ENCODE data around the gene ESRRB. TPM values are rescaled to one million over a fixed set of nuclear protein-coding genes. Genes with fewer than 3 reads are reported as not detected.

ESRRB gene
- polyA plus RNA-seq, 1 experiment: not detected

GRCh38 chr14:76334316-76334715 lies 41.6 kb upstream of the ESRRB start:
- no peak for DNase-seq (ENCODE audit: low read depth, low spot score)
- ChIA-PET POLR2A (no interaction called here), CTCF (interaction anchor here (0.7 kb wide), 1 partner anchor 18 kb away, joined by 6 read pairs; no protein-coding TSS in a partner anchor)
- Histone ChIP-seq H3K27ac (ENCODE audit: low read depth, low read length) (no peak overlapping the region), H3K27me3 (ENCODE audit: control insufficient read depth, insufficient read depth, low read length) (peaks cover 20% of the 10 kb centered on the region), H3K4me3 (ENCODE audit: low read depth, low read length) (no peak overlapping the region), H3K9me3 (ENCODE audit: control insufficient read depth, insufficient read depth, low read length) (no peaks in the 10 kb centered on the region)
- TF ChIP-seq CTCF (IDR thresholded peaks at IDR 0.05; ENCODE audit: low read depth, low read length): no peak

GRCh38 chr14:76336876-76337275 lies 39.1 kb upstream of the ESRRB start:
- Histone ChIP-seq H3K9me3 (ENCODE audit: control insufficient read depth, insufficient read depth, low read length) (no peaks in the 10 kb centered on the region), H3K27ac (ENCODE audit: low read depth, low read length) (no peak overlapping the region), H3K27me3 (ENCODE audit: control insufficient read depth, insufficient read depth, low read length) (peaks cover 9% of the 10 kb centered on the region), H3K4me3 (ENCODE audit: low read depth, low read length) (no peak overlapping the region)
- no peak for TF ChIP-seq CTCF (IDR thresholded peaks at IDR 0.05; ENCODE audit: low read depth, low read length)
- ChIA-PET CTCF (no interaction called here), POLR2A (no interaction called here)
- DNase-seq (ENCODE audit: low read depth, low spot score): no peak

GRCh38 chr14:76337635-76338545 lies 38.0 kb upstream of the ESRRB start:
- ChIA-PET CTCF (interaction anchor here (1.2 kb wide), 1 partner anchor 15 kb away, joined by 6 read pairs; no protein-coding TSS in a partner anchor), POLR2A (no interaction called here)
- Histone ChIP-seq H3K27me3 (ENCODE audit: control insufficient read depth, insufficient read depth, low read length) (peaks cover 9% of the 10 kb centered on the region), H3K27ac (ENCODE audit: low read depth, low read length) (no peak overlapping the region), H3K4me3 (ENCODE audit: low read depth, low read length) (no peak overlapping the region), H3K9me3 (ENCODE audit: control insufficient read depth, insufficient read depth, low read length) (no peaks in the 10 kb centered on the region)
- DNase-seq (ENCODE audit: low read depth, low spot score): no peak
- no peak for TF ChIP-seq CTCF (IDR thresholded peaks at IDR 0.05; ENCODE audit: low read depth, low read length)

- no peak for DNase-seq (ENCODE audit: low read depth, low spot score)
- Histone ChIP-seq H3K4me3 (ENCODE audit: low read depth, low read length) (no peak overlapping the region), H3K27ac (ENCODE audit: low read depth, low read length) (no peak overlapping the region), H3K27me3 (ENCODE audit: control insufficient read depth, insufficient read depth, low read length) (peaks cover 9% of the 10 kb centered on the region), H3K9me3 (ENCODE audit: control insufficient read depth, insufficient read depth, low read length) (no peaks in the 10 kb centered on the region)
- no peak for TF ChIP-seq CTCF (IDR thresholded peaks at IDR 0.05; ENCODE audit: low read depth, low read length)
- CTCF ChIA-PET: interaction anchor here (1.6 kb wide), 1 partner anchor 13 kb away, joined by 3 read pairs; no protein-coding TSS in a partner anchor
- POLR2A ChIA-PET: no interaction called here
Measured at GRCh38 chr14:76339728-76340615, 36.0 kb upstream of the ESRRB start.
